Epithelial cell of proximal tubule (primary cell): ENCODE measurements around the gene MRFAP1L1. TPM values are rescaled to one million over a fixed set of nuclear protein-coding genes. Genes with fewer than 3 reads are reported as not detected.
A peak's percentile ranks its signal among the peaks of the same experiment; 100 is the strongest.
"Not testable (repeated sequence)": the region's sequence is repeated elsewhere in the genome, so short reads cannot be mapped to it uniquely, and the experiment has no call there.

Experiments
- DNase-seq: peaks from one replicate; pipeline ENCODE4 v3.0.0-alpha.2; 2011; ENCODE audit warnings: low read depth
- H3K4me3 ChIP-seq: 2 replicates; pipeline ENCODE4 v1.5.1; 2011; ENCODE audit warnings: low read depth, mild to moderate bottlenecking, low read length
- CTCF ChIP-seq: conservative IDR thresholded peaks from 2 replicates; pipeline ENCODE4 v1.5.1; 2012; ENCODE audit warnings: low read depth, mild to moderate bottlenecking, low read length
- total RNA-seq: library from RNA; depleted of rRNA; stranded (reverse); fragments of >200 nt; gene quantifications from 2 replicates; pipeline ENCODE4 v1.2.3, GENCODE V29; 2015

MRFAP1L1 gene
- total RNA-seq, 1 donor from 2014 or later, result 49.1 TPM

GRCh38 chr4:6676722-6677558, 32.7 kb downstream of the MRFAP1L1 start:
- DNase-seq, result no peak
- TF ChIP-seq CTCF, result no peak
- H3K4me3 ChIP-seq, result no peak overlapping the region

GRCh38 chr4:6674500-6675149, 35.0 kb downstream of the MRFAP1L1 start:
- peak; percentile 51 for TF ChIP-seq CTCF
- DNase-seq, result no peak
- peak overlapping the region; percentile 73 for H3K4me3 ChIP-seq

- peak overlapping the region; percentile 73 for H3K4me3 ChIP-seq
- DNase-seq, result peak; percentile 66
- no peak for TF ChIP-seq CTCF
These were observed 35.8 kb downstream of the MRFAP1L1 start for GRCh38 chr4:6673660-6674499.

- H3K4me3 ChIP-seq, result peak overlapping the region; percentile 73
- DNase-seq, result not testable (repeated sequence)
These were observed 36.4 kb downstream of the MRFAP1L1 start for GRCh38 chr4:6673191-6673659.

- DNase-seq, H3K4me3 ChIP-seq: not testable (repeated sequence)
These were observed 37.0 kb downstream of the MRFAP1L1 start for GRCh38 chr4:6672541-6673190.

- DNase-seq, result no peak
- TF ChIP-seq CTCF, result no peak
- H3K4me3 ChIP-seq, result no peak overlapping the region
These were observed 37.5 kb downstream of the MRFAP1L1 start for GRCh38 chr4:6672131-6672530.

GRCh38 chr4:6671648-6672047, 38.0 kb downstream of the MRFAP1L1 start:
- TF ChIP-seq CTCF, result no peak

More at GRCh38 chr4:6671648-6672047, 38.0 kb downstream of the MRFAP1L1 start:
- no peak for DNase-seq
- H3K4me3 ChIP-seq, result no peak overlapping the region
